ENCODE measurements around the gene PCBP2. TPM values are rescaled to one million over a fixed set of nuclear protein-coding genes. Genes with fewer than 3 reads are reported as not detected.

Gene PCBP2
- total RNA-seq, 4 donors from 2014 or later, result 259 to 375 (median 354) TPM

DNA sequence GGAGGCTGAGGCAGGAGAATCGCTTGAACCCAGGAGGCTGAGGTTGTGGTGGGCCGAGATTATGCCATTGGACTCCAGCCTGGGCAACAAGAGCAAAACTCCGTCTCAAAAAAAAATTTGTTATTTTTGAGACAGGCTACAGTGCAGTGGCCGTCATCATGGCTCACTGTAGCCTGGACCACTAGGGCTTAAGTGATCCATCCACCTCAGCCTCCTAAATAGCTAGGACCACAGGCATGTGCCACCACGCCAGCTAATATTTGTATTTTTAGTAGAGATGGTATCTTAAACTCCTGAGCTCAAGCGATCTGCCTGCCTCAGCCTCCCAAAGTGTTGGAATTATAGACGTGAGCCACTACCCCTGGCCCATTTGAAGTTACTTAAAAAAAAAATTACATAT, 966 bp upstream of the PCBP2 start:
- Histone ChIP-seq H3K4me1 (peaks cover 8 to 28% (median 20%) of the 10 kb centered on the region in 3 donors), H3K4me3 (no peak overlapping the region), H3K27me3 (no peaks in the 10 kb centered on the region), H3K27ac (no peak overlapping the region), H3K36me3 (peaks cover 0 to 51% of the 10 kb centered on the region in 2 donors), H3K9me3 (no peaks in the 10 kb centered on the region)
- ATAC-seq, result no peak
- WGBS, 2 donors (ENCODE audit: low coverage in 1 of 2), result 88 to 92% methylated on average over 6 of the region's 7 CpGs
- TF ChIP-seq EP300 (IDR thresholded peaks at IDR 0.05) (no peak), POLR2AphosphoS5 (IDR thresholded peaks at IDR 0.05) (no peak), POLR2A (IDR thresholded peaks at IDR 0.05) (no peak)
- TF ChIP-seq, protein P1, sequence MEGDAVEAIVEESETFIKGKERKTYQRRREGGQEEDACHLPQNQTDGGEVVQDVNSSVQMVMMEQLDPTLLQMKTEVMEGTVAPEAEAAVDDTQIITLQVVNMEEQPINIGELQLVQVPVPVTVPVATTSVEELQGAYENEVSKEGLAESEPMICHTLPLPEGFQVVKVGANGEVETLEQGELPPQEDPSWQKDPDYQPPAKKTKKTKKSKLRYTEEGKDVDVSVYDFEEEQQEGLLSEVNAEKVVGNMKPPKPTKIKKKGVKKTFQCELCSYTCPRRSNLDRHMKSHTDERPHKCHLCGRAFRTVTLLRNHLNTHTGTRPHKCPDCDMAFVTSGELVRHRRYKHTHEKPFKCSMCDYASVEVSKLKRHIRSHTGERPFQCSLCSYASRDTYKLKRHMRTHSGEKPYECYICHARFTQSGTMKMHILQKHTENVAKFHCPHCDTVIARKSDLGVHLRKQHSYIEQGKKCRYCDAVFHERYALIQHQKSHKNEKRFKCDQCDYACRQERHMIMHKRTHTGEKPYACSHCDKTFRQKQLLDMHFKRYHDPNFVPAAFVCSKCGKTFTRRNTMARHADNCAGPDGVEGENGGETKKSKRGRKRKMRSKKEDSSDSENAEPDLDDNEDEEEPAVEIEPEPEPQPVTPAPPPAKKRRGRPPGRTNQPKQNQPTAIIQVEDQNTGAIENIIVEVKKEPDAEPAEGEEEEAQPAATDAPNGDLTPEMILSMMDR (IDR thresholded peaks at IDR 0.05), result no peak

DNA sequence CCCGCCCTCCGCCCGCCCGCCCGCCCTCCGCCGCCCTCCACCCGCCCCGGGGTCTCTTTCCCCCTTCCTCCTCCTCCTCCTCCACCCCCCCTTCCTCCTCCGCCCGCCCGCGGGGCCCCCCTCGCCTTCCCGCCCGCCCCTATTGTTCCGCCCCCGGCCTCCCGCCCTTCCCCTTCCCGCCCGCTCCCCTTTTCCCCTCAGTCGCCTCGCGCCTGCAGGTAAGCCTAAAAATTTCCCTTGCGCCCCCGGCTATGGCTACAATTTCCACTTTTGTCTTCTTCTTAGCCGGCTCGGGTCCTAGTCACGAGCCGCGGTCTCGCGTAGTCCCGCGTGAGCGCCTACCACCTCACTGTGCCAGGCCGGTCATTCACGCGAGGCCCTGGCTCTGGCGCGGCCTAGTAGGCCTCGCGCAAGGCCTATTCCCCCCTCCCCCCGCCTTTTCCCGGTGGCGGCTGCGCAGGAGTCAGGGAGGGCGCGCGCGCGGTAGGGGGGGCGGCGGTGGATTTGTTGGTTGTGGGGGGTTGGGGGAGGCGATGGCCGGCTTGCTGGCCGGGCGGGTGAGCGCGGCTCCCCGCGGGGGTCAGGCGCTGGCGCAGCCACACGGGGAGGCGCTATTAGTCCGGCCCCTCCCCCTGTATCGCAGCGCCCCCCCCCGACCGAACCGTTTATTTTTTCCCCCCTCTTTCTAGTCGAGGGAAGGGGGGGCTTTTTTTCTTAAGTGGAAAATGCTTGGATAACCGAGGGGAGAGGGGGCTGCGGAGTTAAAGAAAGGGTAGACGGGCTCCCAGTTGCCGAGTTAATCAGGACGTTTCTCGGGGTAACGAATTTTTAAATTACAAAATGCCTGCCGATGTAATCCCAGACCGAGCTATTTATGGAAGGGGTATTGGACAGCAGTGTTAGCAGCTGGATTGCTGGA, 516 bp downstream of the PCBP2 start:
- TF ChIP-seq, protein P1 (IDR thresholded peaks at IDR 0.05), result peak in 1 of 4 experiments; percentile 71
- TF ChIP-seq EP300 (IDR thresholded peaks at IDR 0.05) (no peak), POLR2A (IDR thresholded peaks at IDR 0.05) (peak in 1 of 2 donors; percentile 15), POLR2AphosphoS5 (IDR thresholded peaks at IDR 0.05) (peak; percentile 67)
- no peaks in the 10 kb centered on the region for H3K9me3 ChIP-seq
- 0 to 4% methylated on average over 4 to 9 of the region's 82 CpGs for WGBS, 2 donors (ENCODE audit: low coverage in 1 of 2)
- H3K4me3 ChIP-seq, result peak overlapping the region; percentile 77 to 89
- H3K27me3 ChIP-seq, result no peaks in the 10 kb centered on the region
- peak; percentile 73 for ATAC-seq
- peak overlapping the region; percentile 92 to 97 (median 96) for H3K27ac ChIP-seq
- H3K36me3 ChIP-seq, result peaks cover 10 to 51% of the 10 kb centered on the region in 2 donors
- H3K4me1 ChIP-seq, result peaks cover 8 to 31% (median 20%) of the 10 kb centered on the region in 3 donors

DNA sequence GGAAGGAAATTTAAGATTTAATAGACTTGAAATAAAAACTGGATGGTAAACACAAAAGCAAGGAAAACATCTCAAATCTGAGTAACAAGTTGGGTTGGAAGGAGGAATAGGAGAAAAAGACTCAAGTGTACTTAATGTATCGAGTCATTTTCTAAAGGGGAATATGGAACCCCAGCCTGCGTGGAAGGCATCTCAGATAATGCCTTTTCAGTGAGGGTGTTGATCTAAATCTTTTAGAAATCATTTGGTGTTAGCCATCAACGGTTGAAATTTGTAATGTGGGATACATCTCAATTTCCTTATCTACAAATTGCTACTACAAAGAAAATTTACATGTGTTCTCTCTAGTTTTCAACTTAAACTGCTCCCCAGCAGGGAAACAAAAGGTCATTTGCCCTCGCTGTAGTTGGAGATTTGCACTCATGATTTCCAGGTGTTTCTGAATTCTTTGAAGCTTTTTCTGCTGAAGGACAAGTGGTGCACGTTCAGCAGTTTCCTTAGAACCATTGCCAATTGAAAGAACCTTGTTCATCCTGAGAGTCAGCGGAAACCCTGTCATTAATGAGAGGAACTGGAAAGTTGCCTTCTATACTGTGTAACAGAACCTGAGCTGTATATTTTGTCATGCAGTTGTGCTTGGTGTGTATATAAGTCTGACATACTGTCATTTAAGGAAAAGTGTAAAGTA, 2.2 kb downstream of the PCBP2 start:
- ATAC-seq, result no peak
- no peaks in the 10 kb centered on the region for H3K27me3 ChIP-seq
- no peak for TF ChIP-seq POLR2A (IDR thresholded peaks at IDR 0.05)
- no peak for TF ChIP-seq POLR2AphosphoS5 (IDR thresholded peaks at IDR 0.05)
- TF ChIP-seq, protein P1 (IDR thresholded peaks at IDR 0.05), result no peak
- TF ChIP-seq EP300 (IDR thresholded peaks at IDR 0.05), result no peak
- H3K4me3 ChIP-seq, result peak overlapping the region in 1 of 2 donors; percentile 77
- WGBS, 2 donors (ENCODE audit: low coverage in 1 of 2), result 13 to 15% methylated on average over 6 of the region's 6 CpGs
- H3K36me3 ChIP-seq, result peaks cover 12 to 51% of the 10 kb centered on the region in 2 donors
- H3K9me3 ChIP-seq, result no peaks in the 10 kb centered on the region
- peaks cover 8 to 34% (median 20%) of the 10 kb centered on the region in 3 donors for H3K4me1 ChIP-seq
- H3K27ac ChIP-seq, result peak overlapping the region in 3 of 4 donors; percentile 14 to 97 (median 96)

DNA sequence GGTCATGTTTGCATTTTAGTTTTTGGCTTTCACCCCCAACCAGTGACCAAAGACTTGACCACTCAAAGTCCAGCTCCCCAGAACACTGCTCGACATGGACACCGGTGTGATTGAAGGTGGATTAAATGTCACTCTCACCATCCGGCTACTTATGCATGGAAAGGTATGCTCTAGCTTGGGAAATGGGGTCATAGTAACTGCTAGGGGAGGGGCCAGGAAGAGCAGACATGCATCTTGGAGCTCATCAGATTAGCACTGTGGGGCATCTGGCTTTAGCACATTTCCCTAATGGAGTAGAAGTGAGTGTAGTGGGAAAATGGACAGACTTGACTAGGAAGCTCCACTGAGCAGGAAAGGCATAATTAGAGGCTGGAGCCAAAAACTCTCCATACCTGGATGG, 2.8 kb downstream of the PCBP2 start:
- Histone ChIP-seq H3K27ac (peak overlapping the region in 1 of 4 donors; percentile 14), H3K36me3 (peaks cover 15 to 57% of the 10 kb centered on the region in 2 donors), H3K9me3 (no peaks in the 10 kb centered on the region), H3K27me3 (no peaks in the 10 kb centered on the region), H3K4me3 (peak overlapping the region in 1 of 2 donors; percentile 77), H3K4me1 (peaks cover 8 to 40% (median 20%) of the 10 kb centered on the region in 3 donors)
- no peak for ATAC-seq
- WGBS, 2 donors (ENCODE audit: low coverage in 1 of 2), result 25% methylated on average over 3 of the region's 3 CpGs; no CpG with 5 or more reads in 1 of the 2 donors
- TF ChIP-seq, protein P1 (IDR thresholded peaks at IDR 0.05), result no peak
- TF ChIP-seq POLR2AphosphoS5 (IDR thresholded peaks at IDR 0.05) (no peak), POLR2A (IDR thresholded peaks at IDR 0.05) (no peak), EP300 (IDR thresholded peaks at IDR 0.05) (no peak)

All from gastroesophageal sphincter (tissue), 4 donors.